Right ventricle myocardium superior (tissue), 1 donor: ENCODE results near the gene AGAP2. TPM values are rescaled to one million over a fixed set of nuclear protein-coding genes. Genes with fewer than 3 reads are reported as not detected.
A peak's percentile ranks its signal among the peaks of the same experiment; 100 is the strongest.

Experiments used
- ATAC-seq: fragments of 200-7000 bp; cut with Tn5 transposase; one replicate; pipeline ENCODE4 v1.9.1; 2020; ENCODE audit warnings: mild to moderate bottlenecking; ENCODE audit not compliant: poor library complexity
- DNase-seq: peaks from one replicate; pipeline ENCODE4 v3.0.0-alpha.2; 2020
- intact Hi-C: fragments of 100-400 bp; cut with DNase I; formaldehyde crosslinking; loops from one replicate; pipeline ENCODE4 v1.11.2; 2022
- total RNA-seq: library from RNA; stranded (reverse); fragmentation: NEBNext Ultra II Directional; extraction: Animal tissue kit (Norgen Biotek cat#: 25700); gene quantifications from one replicate; pipeline ENCODE4 v1.2.1, GENCODE V29; 2021
- donor health status: DM: no; HTN: yes; CAD: no; lungs with severe emphysema.

The AGAP2 gene
- total RNA-seq, 1 donor from 2014 or later = 6.6 TPM

- intact Hi-C loops = no loop called here
- no peak for ATAC-seq
- DNase-seq = no peak
These were observed 18.1 kb upstream of the AGAP2 start for GRCh38 chr12:57756406-57757341.

GRCh38 chr12:57755454-57756372 is 17.2 kb upstream of the AGAP2 start:
- DNase-seq (no peak), ATAC-seq (no peak)
- intact Hi-C loops = no loop called here

DNA sequence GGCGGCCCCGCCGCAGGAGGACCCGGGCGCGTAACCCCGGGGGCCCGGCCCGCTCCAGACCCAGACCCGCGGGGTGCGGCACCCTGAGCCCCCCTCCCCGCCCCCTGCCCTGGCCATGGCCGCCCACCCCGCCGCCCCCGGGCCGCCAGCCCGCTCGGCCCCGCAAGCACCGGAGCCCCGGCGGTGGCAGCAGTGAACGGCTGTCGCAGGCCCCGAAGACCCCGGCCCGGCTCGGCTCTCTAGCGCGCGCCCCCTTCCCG is 16.6 kb upstream of the AGAP2 start:
- intact Hi-C loops = no loop called here
- no peak for ATAC-seq

DNA sequence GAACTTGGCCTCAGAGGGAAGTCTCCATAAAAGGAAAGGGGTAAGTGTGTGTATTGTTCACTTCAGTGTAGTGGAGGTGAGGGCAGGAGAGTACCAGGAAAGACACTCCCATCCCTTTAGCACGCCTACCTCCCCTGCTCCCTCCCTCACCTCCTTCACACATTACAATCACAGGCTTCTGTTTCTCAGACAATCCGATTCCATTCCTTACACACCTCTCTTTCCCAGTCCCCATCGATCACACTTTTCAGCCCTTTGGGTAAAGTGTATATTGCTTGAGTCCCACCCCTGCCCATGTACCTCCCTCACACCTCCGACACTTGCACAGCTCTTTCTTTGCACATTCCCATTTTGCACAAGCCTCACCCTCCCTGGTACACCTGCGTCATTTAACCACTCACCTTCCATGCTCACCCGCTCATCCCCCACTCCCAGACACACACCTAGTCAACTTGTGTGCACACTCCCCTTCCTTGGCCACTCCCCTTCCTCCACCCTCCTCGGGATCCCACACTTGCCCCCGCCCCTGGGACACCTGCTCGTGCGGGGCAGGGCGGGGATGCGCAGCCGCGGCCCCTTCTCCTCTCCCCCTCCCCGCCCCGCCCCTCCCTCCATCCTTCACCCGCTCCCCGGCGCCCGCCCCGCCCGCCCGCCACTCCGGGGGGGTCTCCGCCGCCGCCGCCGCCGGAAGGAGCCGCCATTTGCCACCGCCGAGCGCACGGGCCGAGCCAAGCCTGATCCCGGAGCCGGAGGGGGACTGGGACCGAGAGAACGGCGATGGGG is 16.1 kb upstream of the AGAP2 start, which contains the start of gene MARCHF9:
Gene MARCHF9 (plus strand): TSS at position 693 of the 783 bp plus-strand sequence. CDS start 426 bp downstream, outside the sequence.
- peak; percentile 3 for ATAC-seq
- intact Hi-C loops = no loop called here
- peak; percentile 67 for DNase-seq

More for the DNA sequence above, 16.6 kb upstream of the AGAP2 start:
- DNase-seq = no peak

DNA sequence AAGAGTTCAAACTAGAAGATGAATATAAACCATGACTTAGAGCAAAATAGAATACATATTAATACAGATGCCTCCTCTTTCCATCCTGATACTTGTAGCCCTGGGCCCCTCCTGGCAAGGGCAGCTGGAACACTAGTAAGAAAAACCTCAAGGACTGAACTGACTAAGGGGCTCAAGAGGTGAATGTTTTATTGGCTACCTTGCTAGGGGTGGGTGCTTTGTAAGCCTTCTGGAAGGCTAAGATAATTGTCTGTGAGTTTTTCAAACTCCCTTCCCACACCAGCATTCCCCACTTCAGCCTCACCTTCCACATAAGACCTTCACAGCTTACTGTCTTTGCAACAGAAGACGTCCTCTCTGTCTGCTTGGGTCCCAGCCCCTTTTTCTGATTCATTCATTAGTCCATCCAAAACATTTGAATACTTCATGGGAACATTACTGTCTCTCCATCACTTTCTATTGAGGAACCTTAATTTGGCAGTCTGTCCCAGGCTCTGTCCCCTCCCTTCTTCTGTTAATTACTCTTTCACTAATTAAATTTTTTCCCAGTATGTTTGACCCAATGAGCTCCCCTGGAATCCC is 15.3 kb upstream of the AGAP2 start:
- no peak for ATAC-seq
- DNase-seq = no peak
- intact Hi-C loops = no loop called here

DNA sequence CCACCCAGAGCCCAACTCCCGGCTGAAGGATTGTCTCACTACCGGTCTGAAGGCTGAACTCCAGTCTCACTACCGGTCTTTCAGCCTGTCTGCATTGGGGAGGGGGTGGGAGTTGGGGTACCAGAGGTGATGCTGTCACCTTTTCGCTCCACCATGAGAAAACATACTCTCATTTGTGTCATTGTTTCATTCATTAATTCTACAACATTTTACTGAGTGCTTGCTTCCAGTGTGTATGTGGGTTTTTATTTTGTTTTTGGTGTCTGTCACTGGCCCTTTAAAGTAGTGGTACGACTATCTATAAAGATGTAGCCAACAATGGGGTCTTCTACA is 14.1 kb upstream of the AGAP2 start:
- no peak for ATAC-seq
- DNase-seq = no peak

DNA sequence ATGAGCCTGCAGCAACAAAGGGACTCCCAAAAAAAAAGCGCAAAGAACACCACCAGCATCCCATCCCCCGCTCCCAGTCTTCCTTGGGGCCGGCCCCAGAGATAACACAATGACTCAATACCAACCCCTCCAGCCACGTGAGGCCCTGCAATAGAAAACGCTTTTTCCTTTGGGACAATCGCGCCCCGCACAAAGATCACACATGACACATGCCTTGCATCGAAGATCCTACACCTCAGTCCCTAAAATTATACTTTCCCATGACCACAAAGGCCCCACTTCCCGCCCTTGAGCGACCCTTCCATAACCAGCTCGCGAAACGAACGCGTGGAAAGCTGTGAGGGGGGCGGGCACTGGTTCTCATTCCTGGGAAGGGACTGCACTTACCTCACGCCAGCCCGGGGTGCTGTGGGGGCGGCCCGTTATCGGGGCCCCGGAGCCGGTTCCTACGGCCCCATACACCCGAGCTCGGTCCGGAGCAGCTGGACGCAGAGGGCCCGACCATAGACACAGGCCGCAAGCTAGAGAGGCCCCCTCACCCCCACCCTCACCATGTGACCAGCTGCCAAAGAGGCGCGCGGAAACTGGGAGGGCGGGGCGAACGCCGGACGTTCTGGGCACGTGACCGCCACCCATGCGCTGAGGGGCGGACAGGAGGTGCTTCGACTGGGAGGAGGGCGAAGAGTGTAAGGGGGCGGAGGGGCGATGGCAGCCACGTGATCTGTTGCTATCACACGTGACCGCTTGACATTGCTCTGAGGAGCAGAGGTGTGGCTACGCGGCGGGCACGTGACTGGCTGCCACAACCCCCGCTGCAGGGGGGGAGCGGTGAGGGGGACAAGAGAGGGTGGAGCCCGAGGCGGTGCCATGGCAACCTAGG is 13.5 kb upstream of the AGAP2 start, which contains the start of gene CDK4:
Gene CDK4 (minus strand): TSS at position 523 of the 880 bp plus-strand sequence. CDS start 593 bp downstream, outside the sequence.
- peak; percentile 100 for DNase-seq
- intact Hi-C loops = no loop called here
- peak; percentile 90 for ATAC-seq

More for the DNA sequence above, 14.1 kb upstream of the AGAP2 start:
- intact Hi-C loops = no loop called here

DNA sequence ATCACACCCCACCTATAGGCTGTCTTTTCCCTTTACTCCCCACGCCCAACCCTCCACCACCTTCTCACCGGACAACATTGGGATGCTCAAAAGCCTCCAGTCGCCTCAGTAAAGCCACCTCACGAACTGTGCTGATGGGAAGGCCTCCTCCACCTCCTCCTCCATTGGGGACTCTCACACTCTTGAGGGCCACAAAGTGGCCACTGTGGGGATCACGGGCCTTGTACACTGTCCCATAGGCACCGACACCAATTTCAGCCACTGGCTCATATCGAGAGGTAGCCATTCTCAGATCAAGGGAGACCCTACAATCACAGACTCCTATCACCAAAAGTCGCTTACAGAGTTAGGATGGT is 12.9 kb upstream of the AGAP2 start:
- DNase-seq = no peak
- ATAC-seq = no peak
- intact Hi-C loops = no loop called here

DNA sequence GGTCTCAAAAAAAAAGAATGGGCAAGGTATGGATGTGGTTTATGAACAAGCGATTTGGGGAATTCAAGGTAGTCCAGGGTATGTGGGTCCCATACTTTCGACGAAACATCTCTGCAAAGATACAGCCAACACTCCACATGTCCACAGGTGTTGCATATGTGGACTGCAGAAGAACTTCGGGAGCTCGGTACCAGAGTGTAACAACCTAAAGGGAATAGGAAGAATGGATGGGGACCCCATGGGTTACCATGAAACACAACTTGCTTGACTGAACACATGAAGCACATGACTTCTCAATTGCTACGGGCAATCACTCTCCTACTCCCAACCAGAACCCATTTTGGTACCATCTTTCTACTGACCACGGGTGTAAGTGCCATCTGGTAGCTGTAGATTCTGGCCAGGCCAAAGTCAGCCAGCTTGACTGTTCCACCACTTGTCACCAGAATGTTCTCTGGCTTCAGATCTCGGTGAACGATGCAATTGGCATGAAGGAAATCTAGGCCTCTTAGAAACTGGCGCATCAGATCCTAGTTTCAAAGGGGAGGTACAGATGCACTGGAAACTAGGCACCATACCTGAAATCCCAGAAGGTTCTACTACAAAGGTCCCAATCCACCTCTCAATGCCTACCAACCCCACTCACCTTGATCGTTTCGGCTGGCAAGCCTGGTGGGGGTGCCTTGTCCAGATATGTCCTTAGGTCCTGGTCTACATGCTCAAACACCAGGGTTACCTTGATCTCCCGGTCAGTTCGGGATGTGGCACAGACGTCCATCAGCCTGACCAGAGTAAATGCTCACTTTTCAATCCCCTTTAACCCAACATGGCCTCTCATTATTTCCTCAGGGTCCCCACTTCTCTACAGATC is 12.3 kb upstream of the AGAP2 start:
- no peak for ATAC-seq
- intact Hi-C loops = no loop called here

GRCh38 chr12:57749061-57749460 is 10.5 kb upstream of the AGAP2 start:
- intact Hi-C loops = no loop called here
- ATAC-seq = no peak
- no peak for DNase-seq

More for the DNA sequence above, 12.3 kb upstream of the AGAP2 start:
- DNase-seq = no peak

- no peak for DNase-seq
- intact Hi-C loops = no loop called here
- no peak for ATAC-seq
These were observed 7.5 kb upstream of the AGAP2 start for GRCh38 chr12:57746025-57746424.

DNA sequence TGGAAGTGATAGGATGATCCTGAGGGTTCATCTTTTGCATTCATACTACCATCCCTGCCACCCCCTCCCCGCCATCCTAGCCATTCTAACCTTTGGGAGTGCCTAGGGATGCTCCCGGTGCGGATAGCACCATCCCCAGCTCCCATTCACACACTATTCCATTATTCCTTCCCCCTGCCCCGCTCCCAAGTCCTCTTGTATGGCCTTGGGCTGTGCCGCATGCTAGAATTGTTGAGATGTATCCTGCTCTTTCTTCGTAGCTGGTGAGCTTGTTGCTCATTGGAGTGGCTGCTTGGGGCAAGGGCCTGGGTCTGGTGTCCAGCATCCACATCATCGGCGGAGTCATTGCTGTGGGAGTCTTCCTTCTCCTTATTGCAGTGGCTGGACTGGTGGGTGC is 6.9 kb upstream of the AGAP2 start:
- no peak for DNase-seq
- intact Hi-C loops = no loop called here
- no peak for ATAC-seq

GRCh38 chr12:57744777-57745484 is 6.4 kb upstream of the AGAP2 start, which contains the start of gene TSPAN31:
TSS of gene TSPAN31 (plus strand) at chr12:57745039. CDS start at chr12:57745155, 116 bp downstream.
- peak; percentile 95 for ATAC-seq
- intact Hi-C loops = no loop called here
- DNase-seq = peak; percentile 98

- intact Hi-C loops = no loop called here
- DNase-seq (peak; percentile 82), ATAC-seq (peak; percentile 64)
These were observed 5.7 kb upstream of the AGAP2 start for GRCh38 chr12:57744194-57744776.

- no peak for DNase-seq
- intact Hi-C loops = no loop called here
- no peak for ATAC-seq
These were observed 5.2 kb upstream of the AGAP2 start for GRCh38 chr12:57743769-57744168.
